Lung microvascular endothelial cell (primary cell): ENCODE results near the gene FBXL4. TPM values are rescaled to one million over a fixed set of nuclear protein-coding genes. Genes with fewer than 3 reads are reported as not detected.

Source experiments
- DNase-seq, 2 donors: peaks; one replicate each; pipeline versions ENCODE4 v3.0.0 to v3.0.0-alpha.2; 2010; ENCODE audit warnings: low read depth in 2 of 2
- total RNA-seq: library from RNA; depleted of rRNA; stranded (reverse); fragments of >200 nt; gene quantifications from 2 replicates; pipeline ENCODE4 v1.2.1, GENCODE V29; 2014

Gene FBXL4
- total RNA-seq, result 7.0 and 10.7 TPM in 2 replicates

GRCh38 chr6:98947411-98948292 is at the start of gene FBXL4:
Gene FBXL4, minus strand, starts transcription at chr6:98947946. Its CDS starts 20,958 bp downstream, at chr6:98926988.
- DNase-seq, result peak; percentile 76 to 80

- DNase-seq, result no peak
These were observed 47.4 kb upstream of the FBXL4 start for GRCh38 chr6:98995116-98995515.

GRCh38 chr6:98992535-98992934 is 44.8 kb upstream of the FBXL4 start:
- no peak for DNase-seq

DNA sequence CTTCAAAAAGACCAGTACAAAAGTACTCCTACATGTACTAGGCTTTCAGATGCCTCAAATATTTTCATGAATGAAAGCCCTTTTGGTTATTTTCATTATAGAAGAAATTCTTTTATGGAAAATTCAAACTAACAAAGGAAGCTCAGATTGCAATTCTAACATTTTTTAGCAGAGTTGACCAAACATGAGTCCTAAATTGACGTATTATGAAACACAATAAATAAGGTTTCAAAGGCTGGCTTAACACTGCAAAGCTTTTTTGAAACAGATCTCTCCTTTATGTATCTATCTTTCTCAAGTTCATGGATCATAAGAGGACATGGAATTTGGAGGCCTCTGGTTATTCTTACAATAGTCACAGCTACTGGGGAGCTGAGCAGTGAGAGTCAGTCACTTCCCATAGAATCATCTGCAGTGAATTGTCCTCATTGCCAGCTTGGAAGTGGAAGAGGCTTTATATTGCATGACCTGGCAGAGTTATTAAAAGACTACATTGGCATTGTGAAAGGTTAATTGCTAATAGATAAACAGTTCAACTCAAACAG is 38.4 kb upstream of the FBXL4 start:
- DNase-seq, result no peak

DNA sequence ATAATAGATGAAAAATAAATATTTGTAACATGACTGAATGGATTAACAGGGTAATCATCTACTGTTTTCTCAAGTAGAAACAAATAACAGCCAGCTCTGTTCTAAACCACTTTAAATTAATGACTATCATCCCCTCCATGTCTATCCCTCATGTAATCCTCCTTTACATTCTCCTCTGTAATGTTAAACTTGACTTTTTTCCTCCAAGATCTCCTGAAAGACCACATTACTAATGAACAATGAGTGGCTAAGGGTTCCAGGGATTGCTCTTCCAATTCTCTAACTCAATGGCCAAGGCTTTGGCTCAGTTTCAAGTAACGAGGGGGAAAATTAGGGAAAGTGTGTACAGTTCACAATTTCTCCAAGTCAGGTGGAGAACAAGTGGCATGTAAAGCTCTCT is 37.6 kb upstream of the FBXL4 start:
- DNase-seq, result no peak

DNA sequence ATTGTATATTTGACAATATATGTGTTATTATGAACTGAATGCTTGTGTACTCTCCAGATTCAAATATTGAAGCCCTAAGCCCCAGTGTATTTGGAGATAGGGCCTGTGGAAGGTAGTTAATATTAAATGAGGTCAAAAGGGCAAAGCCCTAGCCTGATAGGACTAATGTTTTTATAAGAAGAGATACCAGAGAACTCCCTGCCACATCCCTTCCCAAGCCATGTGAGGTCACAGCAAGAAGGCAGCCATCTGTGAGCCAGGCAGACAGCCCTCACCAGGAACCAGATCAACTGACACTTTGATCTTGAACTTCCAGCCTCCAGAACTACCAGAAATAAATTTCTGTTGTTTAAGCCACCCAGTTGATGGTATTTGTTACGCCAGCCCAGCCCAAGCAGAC is 36.4 kb upstream of the FBXL4 start:
- no peak for DNase-seq

- no peak for DNase-seq
These were observed 33.7 kb upstream of the FBXL4 start for GRCh38 chr6:98981473-98981872.

- no peak for DNase-seq
These were observed 33.1 kb upstream of the FBXL4 start for GRCh38 chr6:98980819-98981218.

DNA sequence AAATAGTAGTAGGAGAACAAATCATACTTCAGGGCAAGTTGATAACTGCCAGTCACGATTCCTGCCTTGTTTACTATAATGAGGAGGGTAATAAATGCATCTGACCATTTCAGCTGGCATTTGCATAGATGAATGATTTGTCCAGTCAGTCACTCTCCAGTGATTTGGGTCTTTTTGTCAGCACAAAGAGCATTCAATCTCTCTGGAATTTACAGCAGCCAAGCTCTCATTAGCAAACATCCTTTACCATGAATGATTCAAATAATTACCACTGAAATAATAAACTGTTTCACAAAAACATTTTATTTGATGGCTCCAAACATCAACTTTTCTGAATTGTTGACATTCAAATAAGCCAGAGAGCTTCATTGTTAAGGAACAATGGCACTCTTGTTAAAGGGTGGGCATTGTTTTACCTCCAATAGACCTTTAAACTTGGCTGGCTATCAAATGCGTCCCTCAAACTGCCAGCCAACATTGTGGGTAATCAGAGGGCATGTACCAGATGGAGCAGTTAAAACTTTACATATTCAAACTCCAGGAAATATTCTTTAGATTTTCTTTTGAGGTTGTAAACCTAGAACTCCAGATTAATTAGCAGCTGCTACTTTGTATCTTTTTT is 30.0 kb upstream of the FBXL4 start:
- peak in 1 of 2 donors; percentile 11 for DNase-seq

GRCh38 chr6:98976674-98977385 is 29.1 kb upstream of the FBXL4 start:
- no peak for DNase-seq

GRCh38 chr6:98975421-98975820 is 27.7 kb upstream of the FBXL4 start:
- DNase-seq, result no peak

- no peak for DNase-seq
These were observed 26.6 kb upstream of the FBXL4 start for GRCh38 chr6:98974309-98974708.

DNA sequence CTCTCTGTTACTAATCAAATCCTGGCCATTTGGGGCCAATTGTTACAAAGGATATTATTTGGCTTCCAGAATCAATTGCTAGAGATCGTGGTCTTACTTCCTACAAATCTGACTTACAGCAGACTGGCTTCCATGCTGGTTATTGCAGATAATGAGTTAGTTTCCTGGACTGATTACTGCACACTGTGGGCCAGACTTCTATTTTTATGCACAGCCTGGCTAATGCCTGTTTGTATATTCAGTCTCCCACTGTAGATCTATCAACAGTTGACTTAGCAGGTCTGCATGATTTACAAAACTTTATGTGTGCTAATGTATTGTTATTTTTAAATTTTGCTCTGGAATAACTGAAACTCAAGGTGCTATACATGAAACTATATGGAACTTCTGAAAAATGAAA is 25.8 kb upstream of the FBXL4 start:
- DNase-seq, result no peak

- DNase-seq, result no peak
These were observed 23.6 kb upstream of the FBXL4 start for GRCh38 chr6:98971303-98971702.

GRCh38 chr6:98970469-98970868 is 22.7 kb upstream of the FBXL4 start:
- no peak for DNase-seq

DNA sequence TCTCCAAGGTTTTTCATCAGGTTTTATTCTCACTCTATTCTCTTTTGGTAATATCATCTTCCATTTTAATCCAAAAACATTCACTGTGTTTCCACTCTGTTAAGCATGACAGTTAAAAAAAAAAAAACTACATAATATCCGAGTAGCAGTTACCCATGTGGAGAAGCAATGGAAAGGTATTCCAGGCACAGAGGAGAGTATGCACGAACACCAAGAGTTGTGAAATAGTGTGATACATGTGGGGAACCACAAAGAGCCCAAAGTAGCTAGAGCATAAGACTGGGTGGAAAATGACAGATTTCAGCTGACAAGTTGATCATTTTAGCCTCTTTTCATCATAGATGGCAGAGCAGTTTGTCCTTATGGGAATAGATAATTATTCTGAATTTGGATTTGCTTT is 19.9 kb upstream of the FBXL4 start:
- DNase-seq, result no peak

DNA sequence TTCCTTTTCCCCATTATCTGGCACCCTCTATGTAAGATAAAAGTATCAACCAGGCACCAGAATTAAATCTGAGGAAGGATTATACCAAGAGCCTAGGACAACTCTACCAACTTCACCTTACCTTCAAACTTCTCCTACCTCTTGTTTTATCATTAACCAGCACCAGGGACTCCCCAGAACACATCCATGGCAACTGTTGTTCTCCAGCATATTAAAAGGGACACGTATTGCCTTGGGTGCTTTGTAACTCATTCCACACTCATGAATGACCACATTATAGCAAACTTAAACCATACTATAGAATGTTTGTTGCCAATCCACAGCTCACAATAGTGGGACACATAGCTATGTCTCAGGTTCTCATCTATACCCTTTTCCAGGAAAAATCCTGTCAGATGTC is 11.9 kb upstream of the FBXL4 start:
- DNase-seq, result no peak

DNA sequence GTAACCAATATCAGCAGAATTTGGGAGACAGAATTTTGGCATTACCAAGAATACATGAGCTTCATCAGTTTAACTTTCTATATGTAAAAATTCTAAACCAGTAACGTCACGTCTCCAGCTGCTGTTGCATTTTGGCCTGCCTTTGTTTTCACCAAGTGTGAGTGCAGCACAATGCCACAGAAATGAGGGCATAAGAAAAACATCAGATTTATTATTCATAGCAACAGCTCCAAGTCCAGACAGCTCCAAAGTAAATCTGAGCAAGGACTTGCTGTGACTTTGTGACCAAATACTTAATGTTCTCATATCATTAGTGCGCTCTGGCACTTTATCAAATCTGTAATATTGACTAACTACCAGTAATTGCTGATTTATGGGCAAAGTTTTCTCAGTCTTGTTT is 11.0 kb upstream of the FBXL4 start:
- DNase-seq, result no peak

DNA sequence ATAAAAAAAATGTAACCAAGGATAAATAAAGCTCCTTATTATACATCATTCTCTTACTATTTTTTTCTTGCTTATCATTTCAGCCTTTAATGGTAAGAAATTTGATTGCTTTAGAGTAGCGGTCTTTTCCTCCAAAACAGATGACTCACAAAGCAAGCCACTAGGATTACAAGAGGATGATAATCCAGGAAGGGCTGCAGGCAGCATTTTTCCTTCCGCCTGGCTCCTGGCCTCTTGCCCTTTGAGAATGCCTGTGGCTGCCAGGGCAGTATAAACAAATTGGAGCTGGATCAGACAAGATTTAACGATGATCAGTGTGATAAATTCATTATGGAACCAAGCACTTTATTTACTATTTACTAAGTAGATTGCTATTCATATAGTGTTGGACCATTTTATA is 9.7 kb upstream of the FBXL4 start:
- peak; percentile 82 to 94 for DNase-seq

- DNase-seq, result no peak
These were observed 1.8 kb upstream of the FBXL4 start for GRCh38 chr6:98949589-98949988.

DNA sequence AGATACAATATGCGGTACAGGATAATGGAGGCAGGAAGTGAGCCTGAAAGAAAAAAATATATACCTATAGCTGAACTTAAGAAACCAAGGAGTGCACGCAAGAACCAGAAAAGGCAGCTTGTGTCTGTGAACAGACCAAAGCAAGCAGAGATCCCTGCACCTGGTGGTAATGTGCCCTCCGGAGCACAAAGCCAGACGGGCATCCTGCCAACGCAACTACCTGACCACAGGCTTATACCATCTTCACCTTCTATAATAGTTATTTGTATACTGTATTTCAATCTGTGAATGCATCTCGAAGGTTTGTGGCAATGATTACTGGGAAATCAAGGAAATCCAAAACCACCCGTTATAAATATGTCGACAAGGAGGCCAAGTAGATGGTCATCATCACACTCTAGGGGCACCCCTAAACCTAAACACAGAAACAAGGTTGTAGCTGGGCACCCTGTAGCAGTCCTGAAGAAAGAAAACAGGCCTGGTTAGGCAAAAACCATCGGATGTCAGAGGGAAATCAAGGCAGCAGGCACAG is 801 bp downstream of the FBXL4 start:
- DNase-seq, result peak; percentile 16 to 19
